Gastrocnemius medialis (tissue), 4 donors: ENCODE data around the gene DNAJB6.

Experiments used
- POLR2A ChIP-seq, 2 donors: fragments of 450-650 bp; IDR thresholded peaks; one replicate each; pipeline ENCODE4 v1.6.1; 2017; ENCODE audit warnings: antibody characterized with exemption in 2 of 2, mild to moderate bottlenecking in 2 of 2, moderate library complexity in 2 of 2
- TF ChIP-seq, protein P1 (sequence below), 5 experiments: fragments of 450-650 bp in 3 of 5; fragments of 200-600 bp in 2 of 5; sonication (generic) in 2 of 5; IDR thresholded peaks in 4 of 5; conservative IDR thresholded peaks in 1 of 5; 1 replicate in 4 of 5; 2 replicates in 1 of 5; pipeline ENCODE4 v1.5.1; 2016 to 2019; ENCODE audit warnings: antibody characterized with exemption in 5 of 5, mild to moderate bottlenecking in 3 of 5, moderate library complexity in 3 of 5

DNA sequence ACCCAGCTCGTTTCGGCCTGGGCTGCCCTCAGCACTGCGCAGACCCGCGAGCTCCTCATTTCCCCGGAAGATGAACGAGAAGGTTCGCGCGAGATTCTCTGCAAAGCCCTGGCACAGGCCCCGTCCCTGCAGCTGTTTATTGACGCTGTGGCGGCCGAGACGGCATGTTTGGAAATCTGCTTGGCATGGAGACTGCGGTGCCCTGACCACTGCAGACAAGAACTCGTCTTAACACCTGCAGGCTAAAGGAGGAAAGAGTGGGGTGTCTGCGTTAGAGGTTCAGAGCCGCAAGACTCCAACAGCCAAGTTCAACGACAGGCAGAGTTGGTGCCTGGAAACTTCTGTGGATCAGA lies 125.6 kb downstream of the DNAJB6 start:
- no peak for TF ChIP-seq POLR2A (IDR thresholded peaks at IDR 0.05)
- TF ChIP-seq, protein P1, sequence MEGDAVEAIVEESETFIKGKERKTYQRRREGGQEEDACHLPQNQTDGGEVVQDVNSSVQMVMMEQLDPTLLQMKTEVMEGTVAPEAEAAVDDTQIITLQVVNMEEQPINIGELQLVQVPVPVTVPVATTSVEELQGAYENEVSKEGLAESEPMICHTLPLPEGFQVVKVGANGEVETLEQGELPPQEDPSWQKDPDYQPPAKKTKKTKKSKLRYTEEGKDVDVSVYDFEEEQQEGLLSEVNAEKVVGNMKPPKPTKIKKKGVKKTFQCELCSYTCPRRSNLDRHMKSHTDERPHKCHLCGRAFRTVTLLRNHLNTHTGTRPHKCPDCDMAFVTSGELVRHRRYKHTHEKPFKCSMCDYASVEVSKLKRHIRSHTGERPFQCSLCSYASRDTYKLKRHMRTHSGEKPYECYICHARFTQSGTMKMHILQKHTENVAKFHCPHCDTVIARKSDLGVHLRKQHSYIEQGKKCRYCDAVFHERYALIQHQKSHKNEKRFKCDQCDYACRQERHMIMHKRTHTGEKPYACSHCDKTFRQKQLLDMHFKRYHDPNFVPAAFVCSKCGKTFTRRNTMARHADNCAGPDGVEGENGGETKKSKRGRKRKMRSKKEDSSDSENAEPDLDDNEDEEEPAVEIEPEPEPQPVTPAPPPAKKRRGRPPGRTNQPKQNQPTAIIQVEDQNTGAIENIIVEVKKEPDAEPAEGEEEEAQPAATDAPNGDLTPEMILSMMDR (IDR thresholded peaks at IDR 0.05 in 4 of 5, conservative IDR thresholded peaks at IDR 0.05 in 1 of 5) = no peak
